Stimulated activated CD4-positive, alpha-beta T cell treated with anti-CD3 and anti-CD28 coated beads, Interleukin-1b, Interleukin-23, amount 100 ng/mL, for 1 hour (primary cell): ENCODE data around the gene ACOX3.

Experiments
- DNase-seq, 2 donors: peaks; one replicate each; pipeline ENCODE4 v3.0.0-alpha.2; 2020; ENCODE audit warnings: low read depth in 2 of 2

ACOX3 gene

DNA sequence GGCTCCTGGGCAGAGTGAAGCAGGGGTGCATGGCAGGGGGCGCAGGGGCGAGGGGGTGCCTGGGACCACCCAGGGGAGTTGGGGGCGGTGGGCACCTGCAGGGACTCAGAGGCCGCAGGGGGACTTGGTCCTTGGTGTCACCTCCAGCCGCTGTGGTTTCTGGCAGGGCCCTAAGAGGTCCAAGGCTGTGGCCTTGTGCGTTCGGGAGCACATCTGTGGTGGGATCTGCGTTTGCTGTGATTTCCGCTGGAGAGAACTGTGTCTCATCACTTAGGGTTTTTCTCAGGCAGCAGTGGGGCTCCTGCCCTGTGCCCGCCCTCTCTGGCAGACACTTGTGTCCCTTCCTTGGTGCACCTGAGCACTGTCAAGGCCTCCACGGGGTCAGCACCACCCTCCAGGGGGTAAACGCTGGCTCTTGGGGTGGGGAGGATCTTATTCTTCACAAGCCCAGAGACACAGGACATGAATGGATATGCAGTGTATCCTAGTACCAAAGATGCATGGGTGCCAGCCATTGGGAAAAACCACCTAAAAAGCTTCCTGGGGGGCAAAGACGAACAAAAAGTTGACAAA, 66.5 kb downstream of the ACOX3 start:
- no peak for DNase-seq

DNA sequence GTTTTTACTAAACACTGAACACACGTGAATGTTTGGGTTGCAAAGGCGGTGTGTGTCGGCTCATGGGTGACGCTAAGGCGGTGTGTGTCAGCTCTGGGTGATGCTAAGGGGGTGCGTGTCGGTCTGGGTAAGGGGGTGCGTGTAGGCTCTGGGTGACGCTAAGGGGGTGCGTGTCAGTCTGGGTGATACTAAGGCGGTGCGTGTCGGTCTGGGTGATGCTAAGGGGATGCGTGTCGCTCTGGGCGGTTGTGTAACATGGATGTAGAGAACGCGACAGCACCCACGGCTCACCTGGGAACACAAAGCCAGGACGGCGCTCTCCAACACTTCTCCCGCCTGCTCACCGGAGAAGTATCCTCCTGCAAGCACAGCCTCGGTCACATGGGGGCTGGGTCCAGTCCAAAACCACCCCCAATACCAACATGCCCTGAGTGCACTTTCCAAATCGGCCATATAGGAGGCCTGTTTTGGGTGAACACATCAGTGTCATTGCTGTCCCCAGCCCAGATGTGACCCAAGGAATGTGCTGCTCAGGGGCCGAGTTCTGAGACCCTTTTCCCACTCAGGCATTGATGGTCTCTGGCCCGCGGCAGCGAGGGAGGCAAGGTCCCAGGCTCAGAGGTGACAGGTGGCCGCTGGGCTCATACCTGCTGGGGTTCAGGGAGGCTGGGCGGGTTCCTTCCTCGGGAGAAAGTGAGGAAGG, 67.1 kb downstream of the ACOX3 start:
- no peak for DNase-seq

DNA sequence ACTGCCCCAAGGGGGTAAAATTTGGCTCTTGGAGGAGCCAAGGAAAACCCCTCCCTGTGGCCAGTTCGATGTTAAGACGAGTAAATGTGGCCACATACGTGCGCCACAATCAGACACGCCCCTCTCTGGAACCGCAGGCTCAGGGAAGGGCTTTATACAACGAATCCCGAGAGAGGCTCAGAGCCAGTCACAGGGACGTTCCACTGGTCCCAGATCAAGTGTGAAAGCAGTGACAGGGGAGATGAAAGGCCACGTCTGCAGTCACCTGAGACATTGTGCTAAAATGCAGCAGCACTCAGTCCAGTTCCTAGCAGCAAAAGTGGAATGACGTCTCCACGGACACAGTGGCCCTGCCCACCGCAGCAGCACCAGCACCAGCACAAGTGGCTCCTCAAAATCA, 68.0 kb downstream of the ACOX3 start:
- no peak for DNase-seq

DNA sequence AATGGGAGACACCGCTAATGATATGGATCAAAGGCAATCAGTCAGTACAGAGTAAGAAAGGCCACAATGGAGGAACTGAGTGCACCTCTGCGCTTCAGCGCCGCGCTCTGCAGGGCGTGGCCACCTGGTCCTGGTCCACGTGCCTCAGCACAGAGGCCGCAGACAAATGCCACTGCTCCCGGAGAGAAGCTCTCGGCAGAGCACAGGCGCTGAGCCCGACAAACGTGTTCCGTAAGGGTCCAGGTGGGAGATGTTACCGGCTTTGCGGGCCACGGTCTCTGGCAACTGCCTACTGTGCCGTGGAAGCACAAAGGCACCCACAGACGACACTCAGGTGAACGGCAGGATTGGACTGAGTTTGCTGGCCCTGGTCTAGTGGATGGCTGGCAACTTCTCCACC, 68.9 kb downstream of the ACOX3 start:
- no peak for DNase-seq

DNA sequence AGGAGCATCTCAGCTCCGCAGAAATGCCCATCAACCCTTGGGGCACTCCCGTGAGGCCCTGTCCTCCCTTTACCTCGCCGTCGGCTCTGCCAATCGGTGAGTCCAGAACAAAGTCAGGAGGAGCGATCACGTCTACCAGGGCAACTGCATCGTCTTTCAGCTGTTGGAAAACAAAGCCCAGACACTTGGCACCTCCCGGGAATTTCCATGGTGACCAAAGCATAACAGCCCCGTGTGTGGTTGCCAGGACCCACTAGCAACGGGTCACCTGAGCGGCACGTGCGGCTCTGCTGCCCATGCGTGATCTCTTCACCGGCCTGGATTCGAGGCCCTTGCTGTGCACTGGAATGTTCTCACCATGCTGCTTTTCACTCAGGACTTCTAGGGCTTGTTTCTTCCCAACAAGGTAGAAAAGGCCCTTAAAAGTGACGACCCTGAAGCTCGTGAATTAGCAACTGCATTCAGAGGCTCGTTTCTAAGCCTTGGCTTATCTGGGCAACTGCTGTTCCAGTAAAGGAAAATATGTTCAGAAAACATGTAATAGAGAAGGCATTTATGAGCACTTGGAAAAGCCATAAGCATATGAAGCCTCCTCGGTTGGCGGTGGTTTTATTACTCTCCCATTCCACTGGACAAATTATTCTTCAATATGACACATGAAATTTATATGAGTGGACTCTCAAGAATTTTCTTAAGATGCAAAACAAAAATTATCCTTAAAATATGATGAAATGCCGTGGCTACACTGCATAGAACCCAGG, 69.5 kb downstream of the ACOX3 start:
- DNase-seq = no peak

DNA sequence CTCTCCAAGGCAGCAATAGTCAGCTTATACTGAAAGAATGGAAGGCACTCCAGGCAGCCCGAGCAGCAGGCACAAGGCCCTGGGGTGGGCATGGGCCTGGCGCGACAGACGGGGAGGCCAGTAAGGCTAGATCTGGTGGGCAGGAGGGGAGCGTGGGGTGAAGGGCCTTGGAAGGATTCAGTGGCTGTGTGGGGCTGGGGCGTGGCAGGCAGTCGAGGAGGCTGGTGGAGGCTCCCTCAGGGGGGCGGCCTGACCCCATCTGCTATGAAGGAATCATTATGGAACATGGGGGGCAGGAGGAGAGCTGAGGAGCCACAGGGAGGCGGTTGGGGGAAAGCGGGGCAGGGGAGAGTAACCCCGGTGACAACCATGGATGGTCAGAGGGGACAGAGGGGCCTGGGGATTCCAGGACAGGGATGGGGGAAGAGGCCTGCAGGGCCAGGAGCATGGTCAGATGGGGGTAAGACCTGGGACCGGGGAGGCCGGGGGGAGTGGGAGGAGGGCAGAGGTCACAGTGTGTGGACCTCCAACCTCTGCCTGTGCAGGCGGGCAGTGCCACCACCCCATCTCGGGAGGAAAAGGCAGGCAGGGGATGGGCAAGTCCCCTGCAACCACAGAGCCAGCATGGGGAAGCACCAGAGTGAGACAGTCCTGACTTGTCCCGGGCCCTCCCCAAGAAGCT, 70.3 kb downstream of the ACOX3 start:
- DNase-seq = no peak

DNA sequence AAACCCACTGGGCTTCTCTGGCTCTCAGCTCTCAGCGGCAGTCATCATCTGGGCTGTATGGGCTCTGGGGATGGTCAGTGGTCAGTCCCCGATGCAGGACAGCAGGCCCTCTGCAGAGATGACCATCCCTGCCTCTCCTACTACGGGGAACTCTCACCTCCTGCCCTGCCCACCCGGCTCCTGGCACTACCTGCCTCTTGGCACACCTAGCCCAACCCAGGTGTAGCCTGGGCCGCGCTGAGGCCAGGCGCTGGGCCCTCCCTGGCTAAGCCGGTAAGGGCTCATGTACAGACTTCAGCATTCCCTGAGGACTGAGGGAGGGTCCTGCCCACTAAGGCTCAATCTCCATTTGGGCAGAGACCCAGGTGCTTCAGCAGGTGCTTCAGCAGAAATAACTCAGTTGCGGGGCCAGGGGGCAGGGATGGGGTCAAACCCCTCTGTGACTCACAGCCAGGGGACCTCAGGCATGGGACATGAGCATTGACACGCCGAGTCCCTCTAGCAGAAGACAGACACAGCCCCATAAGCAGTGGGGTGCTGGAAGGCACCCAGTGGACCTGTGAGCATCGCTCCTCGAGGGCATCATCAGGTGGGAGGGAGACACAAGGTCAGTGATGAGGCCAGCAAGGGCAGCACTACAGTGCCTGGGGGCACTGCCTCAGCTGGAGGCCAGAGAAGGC, 71.0 kb downstream of the ACOX3 start:
- DNase-seq = no peak

DNA sequence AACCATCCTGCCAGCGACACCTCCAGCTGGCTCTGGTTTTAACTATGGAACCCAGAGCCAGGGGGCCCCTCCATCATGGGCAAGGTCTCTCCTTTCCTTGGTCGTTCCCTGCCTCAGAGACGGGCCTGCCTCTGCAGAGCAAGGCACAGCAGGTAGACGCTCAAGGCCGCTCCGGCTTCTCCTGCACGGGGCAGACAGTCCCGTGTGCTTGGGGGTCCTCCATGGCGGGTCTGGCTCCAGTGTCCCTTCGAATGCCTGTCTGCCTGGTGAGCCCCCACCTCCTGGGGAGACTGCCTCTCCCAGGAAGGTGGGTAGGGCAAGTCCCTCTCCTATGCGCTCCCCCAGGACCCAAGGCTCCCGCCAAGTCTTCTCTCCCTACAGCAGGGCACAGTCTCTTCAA, 71.5 kb downstream of the ACOX3 start:
- DNase-seq = no peak

DNA sequence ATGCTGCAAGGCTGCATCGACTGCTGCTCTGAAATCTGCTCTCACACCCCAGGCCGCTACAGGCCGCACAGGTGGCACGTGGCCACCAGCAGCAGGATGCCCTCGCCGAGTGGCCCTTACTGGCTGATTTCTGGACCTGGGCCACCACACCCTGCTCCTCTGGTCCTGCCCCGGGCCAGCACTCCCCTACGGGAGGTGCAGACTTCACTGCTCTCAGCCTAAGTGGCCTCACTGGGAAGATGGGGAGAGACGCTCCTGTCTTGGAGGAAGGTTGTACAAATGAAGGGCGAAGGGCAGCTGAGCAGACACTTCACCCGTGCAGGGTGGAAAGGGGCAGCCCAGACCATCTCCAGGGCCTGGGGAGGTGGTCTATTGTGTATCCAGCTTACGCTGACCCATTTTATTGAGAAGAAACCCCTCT, 72.5 kb downstream of the ACOX3 start:
- DNase-seq = no peak

DNA sequence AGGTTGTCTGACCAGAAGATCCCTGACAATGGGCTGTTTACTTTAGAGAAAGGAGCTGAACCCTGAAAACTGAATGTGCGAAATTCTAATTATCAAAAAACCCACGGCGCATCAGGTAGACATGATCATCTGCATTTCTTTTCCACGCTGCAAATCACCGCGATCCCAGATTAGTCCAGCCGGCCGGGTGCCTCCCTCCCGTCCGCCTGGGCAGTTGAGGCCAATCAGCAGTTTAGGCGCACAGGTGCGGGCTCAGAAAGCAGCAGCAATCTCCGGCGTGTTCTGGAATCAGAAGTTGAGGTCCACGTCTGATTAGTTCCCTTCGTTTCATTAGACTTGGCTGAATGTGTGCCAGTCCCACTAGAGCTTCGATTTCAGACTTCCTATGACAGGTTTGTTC, 73.9 kb downstream of the ACOX3 start:
- DNase-seq = no peak

DNA sequence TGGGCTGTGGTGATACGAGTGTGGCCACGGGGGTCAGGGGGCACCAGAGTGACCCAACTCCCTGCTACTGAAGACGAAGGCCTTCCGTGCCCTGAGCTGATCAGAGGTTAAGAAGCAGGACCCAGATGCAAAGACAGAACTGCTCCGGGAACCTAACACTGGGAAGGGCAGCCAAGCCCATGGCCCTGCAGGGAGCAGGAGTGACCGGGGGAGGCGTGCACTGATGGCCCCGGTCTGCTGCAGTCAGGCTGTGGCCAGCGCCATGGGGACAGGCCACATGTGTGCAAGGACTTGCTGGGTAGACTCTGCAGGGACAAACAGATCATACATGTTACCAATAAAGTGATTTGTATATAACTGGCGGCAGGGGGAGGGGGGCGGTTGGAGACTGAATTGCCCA, 74.6 kb downstream of the ACOX3 start:
- no peak for DNase-seq

DNA sequence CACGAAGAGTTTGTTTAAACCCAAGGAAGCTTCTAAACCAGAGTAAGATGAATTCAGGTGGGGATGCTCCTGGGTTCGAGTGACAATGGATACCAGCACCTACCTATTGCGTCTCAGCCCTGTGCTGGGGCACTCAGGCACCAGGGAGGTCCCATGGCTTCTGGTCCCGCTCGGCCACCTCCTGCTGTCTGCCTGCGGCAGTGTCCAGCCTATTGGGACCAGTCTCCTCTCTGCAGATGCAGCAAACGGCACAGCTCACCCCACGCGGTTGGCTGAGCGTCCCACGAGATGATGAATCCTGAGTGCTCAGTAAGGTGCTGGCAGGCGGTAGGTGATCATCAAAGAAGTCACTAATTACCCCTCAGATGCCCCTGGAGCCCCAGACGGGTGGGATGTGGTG, 75.2 kb downstream of the ACOX3 start:
- no peak for DNase-seq

DNA sequence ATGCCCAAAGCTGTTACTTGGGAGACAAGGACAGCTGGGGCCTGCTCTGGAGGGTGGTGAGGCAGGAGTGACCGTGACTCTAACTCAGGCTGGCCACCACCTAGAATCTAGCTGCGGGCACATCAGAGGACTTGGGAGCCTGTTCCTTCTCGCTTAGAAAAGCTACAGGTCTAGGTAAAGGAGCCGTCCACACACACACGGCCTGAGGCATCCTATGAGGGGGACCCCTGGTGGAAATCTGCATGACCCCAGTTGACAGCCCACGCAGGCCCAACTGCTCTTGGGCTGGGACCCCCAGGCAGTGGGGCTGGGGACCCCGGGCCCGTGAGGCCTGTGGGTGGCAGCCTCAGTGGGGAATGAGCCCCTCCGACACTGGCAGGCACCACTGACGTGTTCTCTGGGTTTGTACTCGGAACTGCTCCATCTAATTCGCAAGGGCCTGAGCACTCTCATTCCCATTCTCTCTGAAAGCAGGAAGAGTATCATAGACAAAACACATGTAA, 75.6 kb downstream of the ACOX3 start:
- no peak for DNase-seq

DNA sequence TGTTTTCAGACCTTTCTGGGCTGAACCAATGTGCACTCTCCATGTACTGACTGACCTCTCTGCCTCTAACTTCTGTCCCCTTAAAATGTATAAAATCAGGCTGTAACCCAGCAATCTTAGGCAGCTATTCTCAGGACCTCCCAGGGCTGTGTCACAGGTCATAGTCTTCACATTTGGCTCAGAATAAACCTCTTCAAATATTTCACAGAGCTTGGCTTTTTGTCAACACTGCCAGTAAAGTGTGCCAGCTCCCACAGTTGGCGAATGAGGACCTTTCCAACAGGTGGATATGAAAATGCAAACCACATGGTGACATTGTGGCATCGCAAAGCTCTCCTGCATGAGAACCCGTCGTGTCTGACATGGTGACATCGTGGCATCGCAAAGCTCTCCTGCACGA, 76.4 kb downstream of the ACOX3 start:
- no peak for DNase-seq

DNA sequence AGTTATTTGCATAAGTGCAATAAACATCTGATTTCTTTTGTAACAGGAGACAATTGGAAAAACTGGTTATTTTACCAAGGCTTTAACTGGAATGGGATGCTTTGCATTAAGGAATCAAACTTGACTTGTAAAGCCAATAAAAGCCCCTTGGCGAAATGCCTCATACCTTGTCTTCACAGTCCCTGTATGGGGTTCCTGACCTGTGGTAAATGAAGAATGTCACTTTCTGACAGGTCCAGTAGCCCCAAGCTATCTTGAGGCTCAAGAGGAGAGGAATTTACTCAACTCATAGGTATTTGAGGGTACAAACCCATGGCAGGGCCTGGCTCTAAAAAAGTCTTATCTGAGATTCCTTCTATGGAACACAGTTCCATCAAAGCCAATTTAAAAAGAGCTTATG, 78.0 kb downstream of the ACOX3 start:
- no peak for DNase-seq

DNA sequence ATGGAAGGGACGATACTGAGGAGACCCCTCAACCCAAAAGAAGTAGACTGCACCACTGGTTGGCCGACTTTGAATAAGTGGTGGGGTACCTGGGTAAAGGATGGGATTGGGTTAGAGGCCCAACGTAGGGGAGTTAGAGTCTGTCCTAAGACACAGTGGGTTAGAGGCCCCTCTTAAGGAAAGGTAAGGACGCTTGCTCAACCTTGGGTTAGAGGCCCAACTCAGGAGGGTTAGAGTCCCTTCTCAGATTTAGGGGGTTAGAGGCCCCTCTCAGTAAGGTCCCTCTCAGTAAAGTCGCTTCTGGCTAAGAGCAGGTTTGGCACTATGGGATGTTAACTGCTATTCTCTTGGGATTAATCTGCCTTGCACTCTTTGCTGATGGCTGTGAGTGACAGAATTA, 81.3 kb downstream of the ACOX3 start:
- DNase-seq = no peak

DNA sequence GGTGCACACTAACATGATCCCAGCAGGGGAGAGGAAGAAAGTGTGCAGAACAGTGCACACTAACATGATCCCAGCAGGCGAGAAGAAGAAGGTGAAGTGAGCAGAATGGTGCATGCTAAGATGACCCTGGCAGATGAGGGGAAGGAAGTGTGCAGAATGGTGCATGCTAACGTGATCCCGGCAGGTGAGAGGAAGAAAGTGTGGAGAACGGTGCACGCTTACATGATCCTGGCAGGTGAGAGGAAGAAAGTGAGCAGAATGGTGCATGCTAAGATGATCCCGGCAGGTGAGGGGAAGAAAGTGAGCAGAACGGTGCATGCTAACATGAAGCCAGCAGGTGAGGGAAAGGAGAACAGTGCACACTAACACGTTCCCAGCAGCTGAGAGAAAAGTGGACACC, 83.7 kb downstream of the ACOX3 start:
- DNase-seq = no peak

DNA sequence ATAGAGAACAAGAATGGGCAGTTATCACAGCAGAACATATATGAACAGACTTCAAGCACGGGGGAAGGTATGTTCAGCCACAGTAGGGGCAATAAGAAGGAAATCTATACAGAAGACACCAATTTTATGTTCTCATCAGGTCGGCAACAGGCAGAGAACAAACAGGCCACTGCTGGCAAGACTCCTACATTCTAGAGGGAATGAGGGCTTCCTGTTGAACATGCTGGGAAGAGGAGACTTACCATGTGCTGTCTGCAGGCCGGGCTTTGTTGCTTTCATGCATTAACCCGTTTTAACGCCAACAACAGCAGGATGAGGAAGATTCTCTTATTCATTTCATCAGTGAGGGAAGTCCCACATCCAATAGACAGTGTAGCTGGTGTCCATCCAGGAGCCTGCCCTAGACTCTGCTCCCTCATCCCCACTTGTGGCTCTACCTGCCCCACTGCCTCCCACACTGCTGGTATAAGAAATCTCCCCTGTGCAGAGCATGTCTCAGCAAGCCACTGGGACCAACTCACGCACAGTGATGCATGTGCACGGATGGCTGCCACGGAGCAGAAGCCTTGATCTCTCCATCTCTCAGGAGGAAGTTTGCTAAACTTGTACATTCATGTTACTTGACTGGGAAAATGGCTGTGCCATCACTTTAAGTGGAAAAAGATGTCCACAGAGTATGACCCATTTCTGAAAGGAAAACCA, 84.5 kb downstream of the ACOX3 start:
- no peak for DNase-seq

DNA sequence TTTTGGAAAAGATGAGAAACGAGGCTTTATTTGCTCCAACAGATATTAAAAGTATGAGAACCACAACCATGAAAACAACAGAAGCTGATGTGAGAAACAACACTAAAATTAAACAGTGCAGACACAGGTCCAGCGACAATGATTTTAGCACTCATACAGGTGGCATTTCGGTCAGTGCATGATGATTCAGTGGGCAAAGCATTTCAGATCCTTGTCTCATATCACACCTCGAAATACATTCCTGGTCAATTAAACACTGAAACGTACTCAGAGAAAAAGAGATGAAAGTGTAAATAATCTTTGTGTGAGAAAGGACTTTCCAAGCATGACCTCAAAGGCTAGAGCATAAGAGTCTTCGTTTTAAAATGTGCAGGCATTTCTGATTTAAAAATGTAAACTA, 85.2 kb downstream of the ACOX3 start:
- DNase-seq = no peak

DNA sequence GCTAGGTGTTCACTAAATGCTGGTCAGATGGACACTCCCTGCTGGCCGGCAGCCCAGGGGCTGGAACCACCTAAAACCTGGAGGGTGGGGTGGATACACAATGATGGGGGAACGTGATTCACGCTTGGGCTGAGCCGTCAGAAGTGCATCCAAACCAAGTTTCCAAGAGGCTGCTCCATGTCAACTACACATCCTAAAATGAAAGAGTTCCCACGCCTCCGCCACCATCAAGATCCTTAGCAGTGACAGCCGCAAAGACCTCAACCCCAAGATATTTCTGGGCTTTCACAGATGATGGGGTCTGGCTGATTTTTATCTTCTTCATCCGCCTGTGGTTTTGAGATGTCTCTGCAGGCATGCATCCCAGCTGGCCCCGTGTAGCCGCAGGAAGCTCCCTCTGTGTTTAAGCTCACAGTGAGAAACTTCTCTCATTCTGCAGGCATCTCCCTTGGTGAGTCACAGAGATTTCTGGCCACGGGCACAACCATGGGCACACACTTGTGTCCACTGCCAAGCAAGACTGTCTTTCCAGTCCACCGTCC, 86.5 kb downstream of the ACOX3 start:
- no peak for DNase-seq

DNA sequence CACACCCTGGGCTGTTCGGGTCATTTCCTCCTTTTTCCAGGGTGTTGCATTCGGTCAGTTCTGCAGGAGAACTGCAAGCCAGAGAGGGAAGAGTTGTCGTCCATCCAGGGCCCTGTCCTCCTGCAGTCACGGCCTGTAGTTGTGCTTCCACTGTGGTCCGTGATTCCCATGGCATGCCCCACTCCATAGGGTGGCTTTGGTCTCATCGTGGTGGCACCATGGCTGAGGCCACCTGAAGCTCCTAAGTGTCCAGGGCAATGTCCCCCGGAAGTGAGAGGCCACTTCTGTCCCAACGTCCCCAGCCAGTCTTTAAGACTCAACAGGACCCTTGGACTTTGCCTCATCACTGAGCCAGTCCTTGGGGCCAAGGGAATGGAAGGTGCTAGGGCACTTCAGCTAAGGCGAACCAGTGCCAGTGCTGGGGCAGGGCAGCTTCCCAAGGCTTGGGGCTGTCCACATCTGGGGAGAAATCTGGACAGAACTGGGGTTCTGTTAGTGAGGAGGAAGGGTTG, 87.3 kb downstream of the ACOX3 start:
- no peak for DNase-seq
